Esophagus squamous epithelium (tissue), 5 donors: ENCODE results near the gene GYG2. TPM values are rescaled to one million over a fixed set of nuclear protein-coding genes. Genes with fewer than 3 reads are reported as not detected.

Experiments used
- DNase-seq: peaks from one replicate; lab custom pipeline; 2025; lab: John Stamatoyannopoulos, UW
- H3K27ac ChIP-seq, 4 donors: fragments of 200-600 bp; sonication (generic); one replicate each; pipeline ENCODE4 v1.5.1; 2016 to 2019; ENCODE audit warnings: mild to moderate bottlenecking in 1 of 4
- H3K27me3 ChIP-seq, 4 donors: fragments of 200-600 bp; sonication (generic); 1 replicate in 3 of 4; 2 replicates in 1 of 4; pipeline versions ENCODE4 v1.5.1 to v1.6.0; 2017 to 2021; ENCODE audit warnings: antibody characterized with exemption in 1 of 4
- H3K36me3 ChIP-seq, 3 donors: fragments of 200-600 bp; sonication (generic); one replicate each; pipeline ENCODE4 v1.5.1; 2016 to 2019
- H3K4me1 ChIP-seq, 3 donors: fragments of 200-600 bp; sonication (generic); one replicate each; pipeline ENCODE4 v1.5.1; 2017 to 2019
- H3K4me3 ChIP-seq, 4 donors: fragments of 200-600 bp; sonication (generic); 1 replicate in 3 of 4; 2 replicates in 1 of 4; pipeline ENCODE4 v1.5.1; 2016 to 2019; ENCODE audit warnings: mild to moderate bottlenecking in 2 of 4, moderate library complexity in 1 of 4
- H3K9me3 ChIP-seq, 3 donors: fragments of 200-600 bp; sonication (generic); one replicate each; pipeline ENCODE4 v1.5.1; 2016 to 2019
- CTCF ChIP-seq, 6 experiments: fragments of 450-650 bp in 4 of 6; fragments of 200-600 bp in 2 of 6; sonication (generic) in 2 of 6; IDR thresholded peaks; one replicate each; pipeline ENCODE4 v1.5.1; 2016 to 2019; ENCODE audit warnings: antibody characterized with exemption in 6 of 6, mild to moderate bottlenecking in 4 of 6, moderate library complexity in 4 of 6
- POLR2A ChIP-seq, 4 donors: fragments of 450-650 bp; IDR thresholded peaks; one replicate each; pipeline ENCODE4 v1.6.1; 2017; ENCODE audit warnings: antibody characterized with exemption in 4 of 4, mild to moderate bottlenecking in 4 of 4, moderate library complexity in 3 of 4
- WGBS, 2 donors: methylation state at CpG; one replicate each; pipeline ENCODE4 v1.1.5; 2018; 5-methylcytosine and 5-hydroxymethylcytosine counted together
- intact Hi-C: fragments of 100-400 bp; cut with DNase I; formaldehyde crosslinking; loops from one replicate; pipeline ENCODE4 v1.15.0; 2022
- total RNA-seq, 4 donors: library from RNA; depleted of rRNA; stranded (reverse); fragments of >200 nt; gene quantifications; one replicate each; pipeline ENCODE4 v1.1.0, GENCODE V29; 2016
- donor health status: DM: yes; HTN: yes; CAD: no.

GYG2 gene
- total RNA-seq, 4 donors from 2014 or later: 0.42 to 1.7 (median 0.95) TPM; not detected in 1

DNA sequence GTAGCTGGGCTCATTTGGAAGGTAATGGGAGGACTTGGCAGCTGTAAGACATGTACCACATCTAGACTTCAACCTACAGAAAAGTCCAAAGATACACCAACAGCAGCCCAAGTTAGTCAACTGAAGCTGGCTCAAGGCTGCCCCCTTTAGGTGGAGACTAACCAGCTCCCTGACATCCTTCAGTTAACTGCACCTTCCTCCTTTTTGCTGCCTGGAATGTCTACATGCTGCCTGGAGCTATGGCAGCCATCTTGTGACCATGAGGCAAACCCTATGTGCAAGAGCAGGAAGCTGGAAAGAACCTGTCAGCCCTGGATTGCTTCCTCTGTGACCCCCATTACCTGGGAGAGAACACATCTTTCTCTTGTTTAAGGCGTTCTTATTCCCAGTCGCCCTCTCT lies 74.6 kb downstream of the GYG2 start:
- Histone ChIP-seq H3K4me1 (peaks cover 4 to 10% (median 5%) of the 10 kb centered on the region in 3 donors), H3K27ac (no peak overlapping the region), H3K27me3 (no peaks in the 10 kb centered on the region), H3K9me3 (peaks cover 0 to 15% (median 0%) of the 10 kb centered on the region in 3 donors), H3K4me3 (no peak overlapping the region), H3K36me3 (peaks cover 0 to 25% (median 0%) of the 10 kb centered on the region in 3 donors)
- TF ChIP-seq CTCF (IDR thresholded peaks at IDR 0.05) (no peak), POLR2A (IDR thresholded peaks at IDR 0.05) (no peak)
- intact Hi-C loops: no loop called here
- DNase-seq: no peak
- 86 to 90% methylated on average over 2 of the region's 2 CpGs for WGBS, 2 donors

DNA sequence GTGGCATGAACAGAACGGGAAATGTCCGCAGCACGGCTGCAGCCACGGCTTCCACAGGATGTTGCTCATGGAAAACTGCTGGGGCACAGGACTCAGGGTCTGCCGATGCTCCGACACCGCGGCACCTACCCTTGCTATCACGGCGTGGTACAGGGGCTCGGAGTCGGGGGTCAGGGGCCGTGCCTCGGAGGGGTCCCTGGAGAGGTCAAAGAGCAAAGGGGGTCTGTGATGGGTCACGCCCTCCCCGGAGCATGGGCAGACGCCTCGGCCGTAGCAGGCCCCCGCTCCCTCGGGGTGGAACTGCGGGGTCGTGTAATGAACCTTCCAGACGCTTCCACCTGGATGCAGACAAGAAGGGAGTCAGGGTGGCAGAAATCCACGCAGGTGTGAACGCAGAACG lies 78.6 kb downstream of the GYG2 start:
- Histone ChIP-seq H3K27me3 (no peaks in the 10 kb centered on the region), H3K9me3 (peaks cover 0 to 15% (median 0%) of the 10 kb centered on the region in 3 donors), H3K27ac (no peak overlapping the region), H3K4me3 (no peak overlapping the region), H3K36me3 (peaks cover 0 to 33% (median 0%) of the 10 kb centered on the region in 3 donors), H3K4me1 (no peaks in the 10 kb centered on the region)
- TF ChIP-seq POLR2A (IDR thresholded peaks at IDR 0.05) (no peak), CTCF (IDR thresholded peaks at IDR 0.05) (no peak)
- intact Hi-C loops: no loop called here
- WGBS, 2 donors: 82 to 94% methylated on average over 2 to 14 of the region's 27 CpGs
- no peak for DNase-seq

- intact Hi-C loops: no loop called here
- H3K36me3 ChIP-seq: peaks cover 0 to 33% (median 0%) of the 10 kb centered on the region in 3 donors
- WGBS, 2 donors: 43 to 88% methylated on average over 2 of the region's 2 CpGs
- H3K4me3 ChIP-seq: no peak overlapping the region
- H3K27ac ChIP-seq: no peak overlapping the region
- H3K9me3 ChIP-seq: peaks cover 0 to 11% (median 0%) of the 10 kb centered on the region in 3 donors
- no peak for TF ChIP-seq CTCF (IDR thresholded peaks at IDR 0.05)
- no peak for TF ChIP-seq POLR2A (IDR thresholded peaks at IDR 0.05)
- no peaks in the 10 kb centered on the region for H3K27me3 ChIP-seq
- H3K4me1 ChIP-seq: no peaks in the 10 kb centered on the region
- DNase-seq: no peak
These were observed 79.5 kb downstream of the GYG2 start for GRCh38 chrX:2908125-2908685.

GRCh38 chrX:2910109-2910508 lies 81.4 kb downstream of the GYG2 start:
- DNase-seq: no peak
- H3K9me3 ChIP-seq: no peaks in the 10 kb centered on the region
- TF ChIP-seq CTCF (IDR thresholded peaks at IDR 0.05) (no peak), POLR2A (IDR thresholded peaks at IDR 0.05) (no peak)
- peaks cover 0 to 50% (median 0%) of the 10 kb centered on the region in 3 donors for H3K36me3 ChIP-seq
- no peak overlapping the region for H3K4me3 ChIP-seq
- no peak overlapping the region for H3K27ac ChIP-seq
- no peaks in the 10 kb centered on the region for H3K4me1 ChIP-seq
- intact Hi-C loops: no loop called here
- WGBS, 2 donors: 88 to 92% methylated on average over 3 of the region's 3 CpGs
- no peaks in the 10 kb centered on the region for H3K27me3 ChIP-seq

DNA sequence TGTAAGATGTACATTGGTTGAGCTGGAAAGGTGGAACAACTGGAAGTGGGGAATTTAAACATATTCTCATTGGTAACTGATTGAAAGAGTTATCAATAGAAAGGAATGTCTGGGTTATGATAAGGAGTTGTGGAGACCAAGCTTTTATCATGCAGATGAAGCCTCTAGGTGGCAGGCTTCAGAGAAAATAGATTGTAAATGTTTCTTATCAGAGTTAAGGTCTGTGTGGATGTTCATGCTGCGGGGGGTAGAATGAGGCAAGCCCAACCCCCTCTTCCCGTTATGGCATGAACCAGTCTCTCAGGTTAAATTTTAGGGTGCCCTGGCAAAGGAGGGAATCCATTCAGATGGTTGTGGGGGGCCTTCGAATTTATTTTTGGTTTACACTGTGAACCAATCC lies 84.4 kb downstream of the GYG2 start:
- Histone ChIP-seq H3K36me3 (peaks cover 0 to 54% (median 0%) of the 10 kb centered on the region in 3 donors), H3K9me3 (no peaks in the 10 kb centered on the region), H3K27ac (no peak overlapping the region), H3K27me3 (no peaks in the 10 kb centered on the region), H3K4me3 (no peak overlapping the region), H3K4me1 (no peaks in the 10 kb centered on the region)
- TF ChIP-seq POLR2A (IDR thresholded peaks at IDR 0.05) (no peak), CTCF (IDR thresholded peaks at IDR 0.05) (no peak)
- intact Hi-C loops: no loop called here
- WGBS, 2 donors: 38 to 56% methylated on average over 2 to 3 of the region's 3 CpGs
- DNase-seq: no peak
